HG03460 (cell line): ENCODE data around the gene IRF6.

Source experiments
- ATAC-seq: cut with Tn5 transposase; IDR thresholded peaks from one replicate; pipeline ENCODE4 v1.9.1; 2021; ENCODE audit not compliant: unreplicated experiment

Gene IRF6

DNA sequence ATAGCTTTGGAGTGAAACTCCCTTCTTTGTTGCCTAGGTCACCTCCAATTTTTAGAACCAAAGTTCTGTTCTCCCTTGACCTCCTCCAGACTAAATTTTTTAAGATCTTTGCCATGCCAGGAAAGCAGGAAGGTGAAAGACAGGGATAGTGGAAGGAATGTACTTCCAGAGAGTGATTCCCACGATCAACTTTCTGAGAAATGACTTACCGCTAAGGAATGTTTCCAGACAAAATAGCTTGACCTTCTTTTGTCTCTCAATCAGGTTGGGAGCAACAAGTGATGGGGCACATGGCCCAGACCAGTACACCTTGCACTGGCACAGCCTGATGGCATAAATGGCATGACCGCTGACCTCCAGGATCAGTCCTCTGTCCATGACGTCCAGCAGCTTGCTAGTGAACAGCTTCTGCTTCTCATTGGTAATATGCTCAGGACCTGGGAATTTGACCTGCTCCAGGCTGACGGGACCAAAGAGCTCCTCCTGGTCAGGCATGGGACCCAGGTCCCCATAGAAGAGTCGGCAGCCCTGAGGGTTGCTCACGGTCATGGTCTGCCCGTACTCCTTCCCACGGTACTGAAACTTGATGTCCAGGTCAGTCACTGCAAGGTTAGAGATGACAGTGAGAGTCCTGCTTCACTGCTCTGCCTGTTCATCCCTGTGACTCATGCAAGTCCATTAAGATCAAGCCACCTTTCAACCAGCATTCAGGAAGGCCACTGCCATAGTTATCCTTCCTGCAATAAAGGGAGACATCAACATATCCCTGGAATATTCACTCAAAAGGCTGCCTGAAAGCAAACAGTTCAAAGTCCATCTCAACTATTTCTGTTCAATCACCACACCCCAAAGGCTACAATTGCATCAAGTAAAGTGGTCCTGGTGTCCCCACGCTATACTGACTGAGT is 15.4 kb downstream of the IRF6 start:
- ATAC-seq, result no peak

DNA sequence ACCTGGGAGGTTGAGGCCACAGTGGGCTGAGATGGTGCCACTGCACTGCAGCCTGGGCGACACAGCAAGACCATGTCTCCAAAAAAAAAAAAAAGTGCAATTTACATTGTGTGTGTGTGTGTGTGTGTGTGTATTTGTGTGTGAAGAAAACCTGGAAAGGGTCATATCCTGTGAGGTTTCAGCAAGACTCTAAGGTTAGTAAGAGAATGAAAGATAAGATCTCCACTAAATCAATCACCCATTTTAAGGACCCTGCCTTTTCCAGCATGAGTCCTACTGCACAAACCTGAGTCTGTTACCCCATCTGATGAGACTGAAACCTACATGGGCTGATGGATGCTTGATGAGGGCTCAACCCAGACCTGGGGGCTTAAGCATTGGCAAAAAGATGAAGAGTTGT is 16.7 kb downstream of the IRF6 start:
- no peak for ATAC-seq

DNA sequence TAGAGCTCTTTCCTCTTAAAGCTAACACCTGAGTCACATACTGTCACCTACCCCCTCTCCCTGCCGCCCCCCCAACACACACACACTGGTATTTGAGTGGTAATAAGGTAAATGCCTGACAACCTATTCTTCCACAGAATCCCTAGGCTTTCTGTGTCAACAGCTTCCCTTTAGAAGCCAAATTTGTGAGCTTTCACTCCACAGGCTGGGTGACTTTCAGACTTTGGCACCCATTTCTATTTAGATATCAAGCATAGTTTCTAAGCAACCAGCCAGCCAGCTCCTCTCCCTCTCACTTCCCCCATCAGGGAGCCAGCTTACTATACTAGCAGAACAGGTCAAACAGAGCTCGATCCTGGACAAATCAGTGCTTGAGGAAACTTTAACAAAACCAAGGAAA is 18.4 kb downstream of the IRF6 start:
- no peak for ATAC-seq

DNA sequence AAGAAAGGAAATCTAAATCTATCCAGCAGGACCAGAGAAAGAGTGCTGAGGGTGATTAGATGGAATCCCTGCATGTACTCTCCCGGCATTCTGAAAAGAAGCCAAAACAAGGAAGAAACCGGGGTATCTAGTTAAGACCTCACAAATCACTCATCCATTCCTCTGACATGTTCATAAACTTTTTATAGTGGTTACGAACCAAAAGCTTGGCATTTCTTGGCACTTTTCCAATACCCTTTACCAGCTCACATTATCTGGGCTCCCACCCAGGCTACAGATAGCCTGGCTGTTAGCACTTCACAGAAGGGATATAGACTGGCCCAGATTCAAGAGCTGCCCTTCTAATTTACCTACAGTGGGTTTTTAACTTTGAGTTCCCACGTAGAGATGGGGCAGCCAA is 19.8 kb downstream of the IRF6 start:
- no peak for ATAC-seq

DNA sequence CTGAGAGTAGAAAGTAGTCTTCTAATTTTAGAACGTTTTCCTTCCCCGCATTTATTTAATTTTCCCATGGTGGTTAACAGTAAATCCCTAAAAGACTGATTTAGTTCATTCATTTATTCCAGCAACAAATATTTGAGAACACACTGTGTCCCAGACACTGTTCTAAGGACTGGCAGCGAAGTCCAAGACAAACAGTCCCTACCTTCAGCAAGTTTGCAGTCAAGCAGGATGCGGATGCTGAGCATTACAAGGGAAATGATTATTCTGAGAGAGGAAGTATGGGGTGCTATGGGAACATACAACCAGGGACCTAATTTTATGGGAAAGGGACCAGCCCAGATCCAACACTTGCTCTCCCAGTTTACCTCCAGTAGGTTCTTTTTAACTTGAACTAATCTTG is 20.4 kb downstream of the IRF6 start:
- no peak for ATAC-seq

DNA sequence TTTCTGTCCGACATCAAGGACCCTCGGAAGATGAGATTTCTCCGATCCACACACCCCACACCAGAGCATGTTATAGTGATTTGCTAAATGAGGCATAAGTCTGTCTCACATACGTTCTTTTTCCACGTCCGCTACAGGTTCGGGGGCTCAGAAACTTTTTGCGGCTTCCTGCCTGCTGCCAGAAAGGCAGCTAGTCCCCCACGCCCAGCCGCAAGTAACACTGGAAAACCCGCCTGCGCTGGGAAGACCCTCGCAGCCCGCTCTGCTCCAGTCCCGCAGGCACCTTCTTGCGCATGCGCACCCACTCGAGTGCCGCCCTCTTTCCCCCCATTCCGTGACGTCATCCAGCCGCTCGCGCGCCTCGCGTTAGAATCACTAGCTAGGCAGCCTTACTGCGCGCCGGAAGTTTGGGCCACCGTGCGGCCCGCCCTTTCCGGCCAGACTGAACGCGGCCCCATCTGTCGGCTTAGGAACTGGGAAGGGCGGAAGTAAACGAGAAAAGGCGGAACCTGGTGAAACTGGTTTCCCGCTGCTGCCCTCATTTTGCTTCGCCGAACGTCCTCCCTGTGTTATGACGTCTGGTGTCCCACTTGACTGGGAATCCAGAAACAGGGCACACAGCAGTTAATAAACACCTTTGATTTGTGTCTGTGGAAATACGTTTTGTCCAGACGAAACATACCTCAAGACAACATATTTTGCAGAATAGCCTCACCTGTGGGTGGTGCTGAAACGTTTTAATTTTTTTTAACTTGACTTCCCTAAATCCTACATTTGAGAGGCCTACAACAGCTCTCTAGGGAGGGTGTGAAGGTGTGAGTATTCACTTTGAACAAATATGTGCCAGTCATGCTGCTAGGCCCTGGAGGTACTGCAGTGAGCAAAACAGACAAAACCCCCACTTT is 21.4 kb downstream of the IRF6 start, which contains the start of gene C1orf74:
C1orf74 (minus strand) TSS at position 295 of the 905 bp plus-strand sequence. CDS start 925 bp downstream, outside the sequence.
- ATAC-seq, result peak; percentile 99

DNA sequence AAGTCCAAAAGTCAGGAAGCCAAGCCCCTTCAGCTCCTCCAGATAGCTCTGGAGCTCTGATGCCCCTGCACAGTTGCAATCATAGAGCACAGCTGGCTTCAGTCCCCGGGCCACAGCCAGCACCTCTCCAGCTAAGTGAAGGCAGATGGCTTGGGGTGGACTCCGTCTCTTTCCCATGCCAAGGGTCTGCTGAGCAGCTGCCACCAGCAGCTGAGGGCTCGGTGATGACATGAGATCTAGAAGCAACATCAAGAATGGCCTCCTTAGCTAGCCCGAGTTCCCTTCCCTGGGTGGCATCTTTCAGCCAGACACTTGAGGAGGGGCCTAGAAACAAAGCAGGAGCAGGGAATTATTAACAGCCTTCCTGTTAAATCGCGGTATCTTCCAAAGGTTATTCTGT is 22.6 kb downstream of the IRF6 start:
- no peak for ATAC-seq

DNA sequence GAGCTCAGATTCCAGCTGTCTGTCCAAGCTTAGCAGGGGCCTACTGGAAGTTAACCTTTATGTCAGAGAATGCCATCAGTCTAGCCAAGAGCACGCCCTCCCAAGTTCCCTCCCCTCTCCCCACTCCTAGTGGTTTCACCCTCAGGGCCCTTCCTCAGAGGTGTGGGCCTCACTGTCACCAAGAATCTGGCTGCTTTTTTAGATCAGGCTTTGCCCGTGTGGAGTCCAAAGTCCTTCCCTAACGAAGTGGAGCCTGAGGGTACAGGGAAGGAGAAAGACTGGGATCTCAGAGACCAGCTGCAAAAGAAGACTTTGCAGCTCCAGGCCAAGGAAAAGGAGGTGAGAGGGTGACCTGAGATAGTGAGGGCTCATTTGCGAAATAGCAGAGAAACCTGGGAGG is 25.7 kb downstream of the IRF6 start:
- no peak for ATAC-seq

DNA sequence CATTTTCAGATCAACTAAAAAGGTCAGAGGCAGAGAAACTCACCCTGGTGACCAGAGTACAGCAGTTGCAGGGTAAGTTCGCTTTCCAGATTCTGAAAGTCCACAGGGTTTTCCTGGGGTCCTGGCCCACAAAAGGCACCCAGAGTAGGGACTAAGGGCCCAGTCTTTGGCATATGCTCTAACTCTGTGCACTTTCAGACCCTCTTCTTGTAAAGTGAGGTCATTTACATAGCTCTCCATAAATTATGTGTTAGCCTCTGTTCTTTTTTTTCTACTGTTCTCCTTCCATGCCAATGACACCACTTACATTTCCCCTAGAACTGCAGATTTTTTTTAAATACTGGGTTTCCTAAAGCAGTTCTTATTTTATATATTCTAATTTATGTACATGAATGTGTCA is 27.8 kb downstream of the IRF6 start:
- no peak for ATAC-seq

DNA sequence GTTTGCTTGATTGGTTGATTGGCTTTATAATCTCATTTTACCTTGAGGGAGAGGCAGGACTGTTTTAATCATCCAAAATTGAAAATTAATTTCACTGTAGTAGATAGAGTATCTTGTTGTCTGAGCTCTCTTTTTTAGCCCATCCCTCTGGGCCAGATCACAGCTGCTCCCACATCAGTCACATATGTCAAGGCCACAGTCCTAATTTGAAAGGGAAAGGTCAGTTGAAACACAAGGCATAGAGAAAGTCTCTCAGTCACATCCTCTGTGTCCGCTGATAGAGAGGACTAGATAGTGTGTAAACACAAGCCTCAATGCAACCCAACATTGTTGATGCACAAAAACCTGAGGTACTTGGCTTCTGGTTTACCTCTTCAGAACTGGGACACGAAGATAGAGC is 28.4 kb downstream of the IRF6 start:
- ATAC-seq, result no peak

DNA sequence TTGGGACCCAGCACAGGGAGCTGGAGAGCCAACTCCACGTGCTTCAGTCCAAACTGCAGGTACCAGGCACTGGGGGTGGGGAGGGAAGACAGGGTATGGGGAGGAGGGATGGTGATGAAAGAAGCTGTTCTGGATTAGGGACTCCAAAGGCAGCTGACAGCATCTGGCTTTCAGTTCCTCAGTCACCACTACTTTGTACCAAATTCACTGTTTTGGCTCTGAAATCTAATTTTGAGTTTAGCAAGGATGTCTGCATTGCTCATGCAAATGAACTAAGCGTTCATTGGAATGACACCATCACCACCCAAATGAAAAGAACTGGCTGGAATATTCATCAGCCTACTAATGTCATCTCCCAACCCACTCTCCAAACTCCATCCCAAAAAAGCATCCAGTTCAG is 30.3 kb downstream of the IRF6 start:
- ATAC-seq, result no peak

DNA sequence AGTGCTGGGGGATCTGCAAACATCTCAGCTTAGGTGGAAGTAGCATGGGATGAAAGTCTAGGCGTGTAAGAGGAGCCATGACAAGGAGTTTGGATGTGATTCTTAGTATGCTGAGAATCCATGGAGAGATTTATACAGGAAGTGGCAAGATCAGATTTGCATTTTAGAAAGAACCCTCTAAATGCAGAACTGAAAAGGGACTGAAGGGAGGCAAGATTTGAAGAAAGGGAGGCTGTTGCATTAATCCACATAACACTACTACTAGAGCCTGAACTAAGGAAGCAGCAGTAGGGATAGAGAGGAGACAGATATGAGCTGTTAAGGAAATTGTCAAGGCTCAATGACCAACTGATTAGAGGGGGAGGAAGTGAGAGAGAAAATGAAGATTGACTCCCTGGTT is 31.4 kb downstream of the IRF6 start:
- ATAC-seq, result no peak

DNA sequence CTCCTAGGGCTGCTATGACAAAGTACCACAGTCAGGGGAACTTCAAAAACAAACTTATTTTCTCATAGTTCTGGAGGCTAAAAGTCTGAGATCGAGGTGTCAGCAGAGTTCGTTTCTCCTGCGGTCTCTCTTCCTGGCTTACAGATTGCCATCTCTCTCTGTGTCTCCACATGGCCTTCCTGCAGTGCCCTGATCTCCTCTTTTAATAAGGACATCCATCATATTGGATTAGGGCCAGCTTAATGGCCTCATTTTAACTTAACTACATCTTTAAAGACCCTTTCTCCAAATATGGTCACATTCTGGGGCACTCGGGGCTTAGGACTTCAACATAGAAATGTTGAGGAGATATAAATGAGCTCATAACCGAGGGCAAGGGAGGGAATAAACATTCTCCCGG is 33.8 kb downstream of the IRF6 start:
- no peak for ATAC-seq

DNA sequence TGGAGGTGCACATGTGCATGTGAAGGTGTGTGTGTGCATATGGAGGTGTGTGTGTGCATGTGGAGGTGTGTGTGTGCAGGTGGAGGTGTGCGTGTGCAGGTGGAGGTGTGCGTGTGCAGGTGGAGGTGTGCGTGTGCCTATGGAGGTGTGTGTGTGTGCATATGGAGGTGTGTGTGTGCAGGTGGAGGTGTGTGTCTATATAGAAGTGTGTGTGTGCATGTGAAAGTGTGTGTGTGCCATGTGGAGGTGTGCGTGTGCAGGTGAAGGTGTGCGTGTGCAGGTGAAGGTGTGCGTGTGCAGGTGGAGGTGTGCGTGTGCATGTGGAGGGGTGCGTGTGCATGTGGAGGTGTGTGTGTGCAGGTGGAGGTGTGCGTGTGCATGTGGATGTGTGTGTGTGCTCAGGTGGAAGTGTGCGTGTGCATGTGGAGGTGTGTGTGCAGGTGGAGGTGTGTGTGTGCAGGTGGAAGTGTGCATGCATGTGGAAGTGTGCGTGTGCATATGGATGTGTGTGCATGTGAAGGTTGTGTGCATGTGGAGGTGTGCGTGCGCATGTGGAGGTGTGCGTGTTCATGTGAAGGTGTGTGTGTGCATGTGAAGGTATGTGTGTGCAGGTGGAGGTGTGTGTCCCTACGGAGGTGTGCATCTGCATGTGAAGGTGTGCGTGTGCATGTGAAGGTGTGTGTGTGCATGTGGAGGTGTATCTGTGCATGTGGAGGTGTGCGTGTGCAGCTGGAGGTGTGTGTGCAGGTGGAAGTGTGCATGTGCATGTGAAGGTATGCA is 35.1 kb downstream of the IRF6 start:
- ATAC-seq, result no peak

DNA sequence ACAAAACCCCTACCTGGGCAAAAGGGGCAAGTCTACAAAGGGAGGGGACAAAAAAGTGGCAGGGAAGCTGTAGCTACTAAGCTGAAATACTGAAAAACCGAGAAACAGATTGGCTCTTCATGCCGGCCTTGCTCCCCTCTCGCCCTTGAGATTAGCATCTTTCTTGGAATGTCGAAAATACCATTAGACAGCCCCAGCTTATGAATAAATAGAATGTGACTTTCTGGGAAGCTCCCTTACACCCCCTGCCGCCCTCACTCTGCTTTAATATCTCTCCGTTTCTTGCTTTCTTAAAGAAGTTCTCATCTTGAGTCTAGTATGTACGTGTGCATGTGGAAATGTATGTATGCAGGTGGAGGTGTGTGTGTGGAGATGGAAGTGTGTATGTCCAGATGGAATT is 36.0 kb downstream of the IRF6 start:
- ATAC-seq, result no peak

DNA sequence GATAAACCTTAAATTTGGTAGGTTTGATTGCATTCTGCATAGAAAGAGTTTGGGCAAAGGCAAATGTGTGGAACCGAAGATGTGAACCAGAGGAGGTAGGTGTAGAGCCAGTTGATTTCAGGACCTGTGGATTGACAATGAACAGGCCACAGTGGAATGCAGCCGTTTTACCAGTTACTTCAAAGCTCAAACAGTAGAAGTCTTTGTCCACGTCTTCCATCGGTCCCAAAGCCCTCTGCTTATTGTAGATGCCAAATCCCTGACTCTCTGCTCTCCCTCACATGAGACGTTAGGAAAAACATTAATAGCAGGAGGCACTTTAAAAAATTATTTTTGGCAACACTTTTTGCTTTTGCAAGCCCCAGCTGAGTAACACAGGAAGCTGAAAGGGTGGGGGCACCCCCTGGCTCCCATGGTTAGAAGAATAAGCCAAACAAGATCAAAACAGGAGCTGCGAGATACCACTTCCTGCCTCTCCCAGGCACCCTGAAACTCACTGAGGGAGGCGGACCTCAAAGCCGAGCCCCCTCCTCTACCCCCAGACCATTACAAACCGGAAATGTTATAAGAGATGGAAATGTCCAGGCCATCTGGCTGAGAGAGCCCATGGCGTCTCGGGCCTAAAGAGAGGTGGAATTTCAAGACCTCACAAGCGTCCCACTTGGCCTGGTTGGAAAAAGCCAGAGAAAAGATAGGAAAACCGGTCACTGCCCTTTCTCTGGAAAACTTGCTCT is 36.6 kb downstream of the IRF6 start:
- ATAC-seq, result peak; percentile 81

DNA sequence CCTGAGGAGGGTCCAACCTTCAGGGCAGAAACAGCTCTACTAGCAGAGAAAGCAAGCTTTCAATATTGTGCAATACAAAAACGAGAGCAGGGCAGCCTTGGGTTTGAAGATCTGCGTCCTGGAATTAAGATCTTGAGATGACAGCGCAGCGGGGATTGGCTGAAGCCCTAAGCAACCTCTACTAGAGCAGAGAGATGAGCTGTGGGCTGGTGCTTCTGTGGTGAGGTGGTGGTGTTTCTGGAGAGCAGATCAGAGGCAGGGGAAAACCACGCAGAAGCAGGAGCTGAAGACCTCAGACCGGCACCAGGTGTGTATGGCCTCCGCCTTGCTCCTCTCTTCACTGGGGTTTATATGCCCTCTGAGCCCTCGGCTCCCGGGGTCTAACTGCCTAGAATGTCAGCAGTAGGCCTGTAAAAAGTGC is 37.6 kb downstream of the IRF6 start:
- peak; percentile 78 for ATAC-seq

DNA sequence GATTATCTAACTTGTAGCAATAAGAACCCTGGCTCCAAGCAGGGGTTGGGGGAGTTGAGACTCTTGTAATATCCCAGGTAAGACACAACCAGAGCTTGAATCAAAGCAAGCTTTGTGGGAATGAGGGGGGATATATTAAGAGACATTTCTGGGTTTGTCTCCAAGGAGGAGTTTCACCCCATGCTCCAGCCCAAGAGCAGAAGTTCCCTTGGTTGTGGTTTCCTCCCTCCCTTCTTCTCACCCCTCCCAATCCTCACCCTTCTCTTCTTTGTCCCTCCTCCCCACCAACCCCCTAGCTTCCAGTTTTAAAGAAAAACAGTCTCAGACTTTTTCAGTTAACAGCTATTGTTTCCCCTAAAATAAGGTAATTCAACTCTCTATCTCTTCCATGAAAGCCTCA is 38.2 kb downstream of the IRF6 start:
- no peak for ATAC-seq

DNA sequence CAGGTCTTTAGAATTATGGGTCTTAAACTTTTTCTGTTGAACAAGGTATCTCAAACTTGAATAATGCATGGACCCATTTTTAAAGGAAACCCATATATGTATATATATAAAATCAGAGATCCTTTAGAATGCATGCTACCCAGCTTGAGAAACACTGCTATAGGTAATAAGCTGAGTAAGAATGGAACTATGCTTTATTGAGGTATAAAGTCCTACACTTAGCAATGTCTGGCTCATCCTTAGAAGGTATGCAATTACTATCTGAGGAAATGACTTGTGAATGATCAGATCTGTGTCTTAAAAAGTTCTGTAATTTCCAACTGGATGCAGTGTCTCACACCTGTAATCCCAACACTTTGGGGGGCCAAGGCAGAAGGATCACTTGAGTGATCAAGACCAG is 38.8 kb downstream of the IRF6 start:
- ATAC-seq, result no peak

DNA sequence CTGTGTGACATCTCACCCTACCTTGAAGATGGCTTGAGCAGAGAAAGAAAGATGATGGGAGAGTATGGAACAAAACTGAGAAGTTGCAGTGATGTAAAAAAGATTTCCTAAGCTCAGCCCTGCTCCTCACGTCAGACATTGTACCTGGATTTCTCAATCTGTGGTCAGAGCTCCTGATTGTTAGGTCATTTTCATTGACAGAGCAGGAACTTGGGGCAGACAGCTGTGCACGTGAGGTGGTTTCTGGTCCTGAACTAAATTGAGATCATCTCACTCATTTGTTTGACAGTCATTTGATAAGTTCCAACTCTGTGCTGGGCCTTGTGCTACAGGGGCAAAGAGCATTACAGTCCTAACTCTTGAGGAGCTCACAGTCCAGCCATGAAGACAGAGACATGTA is 39.9 kb downstream of the IRF6 start:
- no peak for ATAC-seq
